GM20431 (cell line): ENCODE measurements around the gene URB1.

Source experiments
- in situ Hi-C: fragments of 300-500 bp; cut with MseI, MboI; formaldehyde crosslinking; loops from one replicate; pipeline ENCODE4 v1.15.0; 2020; ENCODE audit warnings: low sequenced_read_pairs; ENCODE audit not compliant: unreplicated experiment

URB1 gene

DNA sequence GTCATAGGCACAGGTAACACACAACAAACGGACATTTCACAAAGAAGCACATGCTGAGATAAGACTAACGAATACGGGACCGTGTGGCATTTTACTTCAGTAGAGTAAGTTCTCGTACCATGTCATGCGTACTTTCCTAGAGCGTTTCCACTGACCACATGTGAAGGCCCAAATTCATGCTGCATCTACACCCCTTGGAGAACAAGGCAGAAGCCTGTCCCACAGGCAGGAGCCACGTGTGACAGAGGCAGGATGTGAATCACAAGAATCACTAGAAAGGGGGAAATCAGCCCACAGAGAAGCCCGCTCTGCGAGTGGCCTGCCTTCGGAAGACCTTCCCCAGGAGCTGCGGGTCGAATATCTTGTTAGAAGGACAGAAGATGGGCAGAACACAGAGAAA lies 41.8 kb downstream of the URB1 start:
- in situ Hi-C loops: no loop called here

GRCh38 chr21:32350211-32350980 lies 42.4 kb downstream of the URB1 start:
- in situ Hi-C loops: no loop called here

DNA sequence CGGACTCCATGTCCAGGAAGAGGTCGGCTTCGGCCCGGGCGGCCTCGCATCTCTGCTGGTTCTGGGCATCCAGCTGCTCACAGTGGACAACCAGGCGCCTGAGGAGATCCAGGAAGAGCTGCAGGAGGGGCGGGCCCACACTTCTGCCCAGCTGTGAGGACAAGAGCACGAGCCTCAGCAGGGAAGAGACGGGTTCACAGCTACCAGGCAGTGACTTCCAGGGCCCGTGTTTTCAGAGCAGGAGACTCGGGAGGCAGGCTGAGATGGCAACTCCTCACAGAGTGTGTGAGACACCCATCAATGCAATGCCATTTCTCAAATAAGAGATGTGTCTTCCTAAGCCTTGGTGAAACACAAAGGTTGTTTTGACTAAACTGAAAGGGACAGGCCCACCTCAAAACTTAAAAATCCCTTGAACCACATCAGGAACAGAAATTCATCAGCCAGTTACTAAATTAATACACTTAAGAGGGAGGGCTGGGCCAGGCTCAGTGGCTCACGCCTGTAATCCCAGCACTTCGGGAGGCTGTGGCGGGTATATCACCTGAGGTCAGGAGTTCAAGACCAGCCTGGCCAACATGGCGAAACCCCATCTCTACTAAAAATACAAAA lies 43.4 kb downstream of the URB1 start:
- in situ Hi-C loops: no loop called here

- in situ Hi-C loops: no loop called here
Observed at GRCh38 chr21:32348604-32349332, 44.0 kb downstream of the URB1 start.

- in situ Hi-C loops: no loop called here
Observed at GRCh38 chr21:32347977-32348376, 44.8 kb downstream of the URB1 start.

- in situ Hi-C loops: no loop called here
Observed at GRCh38 chr21:32347351-32347750, 45.5 kb downstream of the URB1 start.

DNA sequence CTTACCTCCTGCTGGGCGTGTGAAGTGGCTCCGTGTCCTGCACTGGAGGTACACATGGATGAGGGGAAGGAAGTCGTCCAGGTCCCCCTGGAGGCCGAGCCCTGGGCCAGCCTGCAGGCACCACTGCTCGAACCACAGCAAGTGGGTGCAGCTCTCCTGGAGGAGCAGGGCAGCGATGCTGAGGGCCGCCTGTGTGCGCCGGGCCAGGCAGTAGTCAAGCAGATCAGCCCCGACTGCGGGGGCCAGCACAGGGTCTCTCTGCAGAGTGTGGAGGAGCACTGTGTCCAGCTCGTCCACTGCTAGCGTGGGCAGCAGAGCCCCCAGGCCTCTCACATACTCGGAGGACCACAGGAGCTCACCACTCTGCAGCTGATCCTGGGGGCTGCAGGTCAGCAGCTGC lies 45.9 kb downstream of the URB1 start:
- in situ Hi-C loops: no loop called here

DNA sequence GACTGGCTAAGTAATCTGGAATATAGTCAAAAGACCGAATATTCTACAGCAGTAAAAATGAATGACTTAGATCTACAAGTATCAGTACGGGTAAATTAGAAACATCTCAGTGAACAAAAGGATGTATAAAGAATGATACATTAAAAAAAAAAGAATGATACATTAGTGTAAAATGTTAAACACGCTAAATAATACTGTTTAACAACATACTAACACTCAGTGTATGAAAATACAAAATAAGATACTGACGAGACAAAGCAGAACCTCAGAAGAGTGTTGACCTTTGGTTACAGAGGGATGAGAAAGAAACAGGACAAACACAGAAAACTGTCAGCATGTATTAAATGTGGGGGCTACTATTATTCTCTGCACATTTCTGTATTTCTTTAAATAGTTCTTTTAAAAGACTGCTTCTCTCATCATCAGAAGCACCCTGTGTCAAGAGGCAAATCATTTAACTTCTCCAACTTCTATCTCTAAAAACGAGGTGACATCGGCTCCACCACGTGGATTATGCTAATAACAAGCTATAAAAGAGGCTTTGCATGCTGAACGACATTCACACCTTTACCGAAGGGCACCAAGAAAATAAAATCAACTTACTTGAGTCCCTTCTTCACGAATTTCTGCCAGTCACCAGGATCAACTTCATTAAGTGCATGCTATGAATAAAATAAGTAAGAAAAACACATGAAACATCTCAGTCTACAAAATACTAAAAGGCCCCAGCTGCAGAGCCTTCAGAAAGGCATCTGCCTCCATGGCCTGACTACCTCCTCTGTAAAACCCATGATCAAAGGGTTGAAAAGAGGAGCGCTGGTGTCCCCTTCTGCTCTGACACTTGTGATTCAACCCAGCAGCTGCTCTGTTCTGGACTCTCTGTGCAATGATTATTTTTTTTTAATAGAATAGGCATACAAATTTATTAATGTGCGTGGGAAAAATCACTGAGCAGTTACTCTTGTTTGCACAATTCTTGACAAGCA lies 51.7 kb downstream of the URB1 start:
- in situ Hi-C loops: no loop called here

- in situ Hi-C loops: no loop called here
Observed at GRCh38 chr21:32338209-32338921, 54.4 kb downstream of the URB1 start.

GRCh38 chr21:32337206-32337605 lies 55.6 kb downstream of the URB1 start:
- in situ Hi-C loops: no loop called here

DNA sequence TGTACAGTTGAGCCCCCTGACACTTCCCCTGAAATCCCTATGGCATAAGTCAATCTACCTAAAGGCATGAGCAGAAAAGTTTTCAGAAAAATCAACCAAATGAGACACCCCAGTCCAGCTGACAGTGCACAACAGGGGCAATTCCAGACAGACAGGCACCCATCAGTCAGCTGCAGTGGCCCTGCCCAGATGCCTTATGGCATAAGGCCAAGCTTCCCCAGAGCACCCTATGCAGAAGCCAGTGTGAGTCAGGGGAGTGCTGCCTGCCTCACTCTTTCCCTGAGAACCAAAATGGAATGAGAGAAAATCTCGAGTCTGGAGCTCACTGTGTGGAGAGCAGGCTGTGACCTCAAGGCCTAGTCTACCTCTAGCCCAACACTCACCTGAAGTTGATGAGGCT lies 56.1 kb downstream of the URB1 start:
- in situ Hi-C loops: no loop called here

DNA sequence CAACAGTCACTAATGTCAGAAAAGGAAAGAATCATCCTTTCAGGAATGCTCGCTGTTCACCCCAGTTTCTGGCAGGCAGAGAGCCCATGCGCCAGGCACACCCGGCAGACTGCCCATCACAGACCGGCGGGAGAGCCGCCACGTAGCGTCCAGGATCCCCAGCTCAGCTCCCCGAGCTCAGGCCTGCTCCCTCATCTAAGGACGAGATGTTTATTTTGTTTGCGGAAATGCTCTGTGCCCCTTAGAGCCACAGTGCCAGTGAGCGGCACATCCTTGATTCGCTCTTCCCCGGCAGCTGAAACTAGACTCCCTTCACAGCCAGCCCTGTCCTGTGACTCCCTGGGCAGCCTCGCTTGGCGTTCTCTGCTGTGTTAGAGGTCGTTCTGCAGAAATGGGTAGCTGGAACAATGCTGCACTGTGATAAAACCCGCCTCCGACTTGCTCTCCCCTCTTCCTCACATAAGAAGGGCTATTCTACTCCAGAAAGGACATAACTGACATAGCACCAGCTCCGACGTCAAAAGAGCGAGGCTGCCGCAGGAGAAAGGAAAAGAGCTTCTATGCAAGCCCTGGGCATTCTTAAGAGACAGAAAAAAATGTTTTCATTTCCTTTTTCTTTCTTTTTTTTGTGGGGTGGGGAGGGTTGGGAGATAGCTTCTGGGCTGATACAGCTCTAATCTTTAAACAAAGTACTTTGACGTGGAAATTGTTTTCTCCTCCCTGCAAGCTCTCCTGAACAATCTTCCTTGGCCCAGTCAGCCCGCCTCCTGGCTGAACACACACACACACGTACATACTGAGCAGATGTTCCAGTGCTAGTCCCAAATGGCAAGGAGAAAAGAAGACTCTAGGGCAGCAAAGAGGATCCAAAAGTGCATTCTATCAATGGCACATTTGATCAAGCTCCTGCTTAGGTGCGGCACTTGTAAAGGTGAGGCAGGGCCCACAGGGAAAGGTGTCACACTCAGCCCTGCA lies 56.9 kb downstream of the URB1 start:
- in situ Hi-C loops: no loop called here

GRCh38 chr21:32334980-32335531 lies 57.8 kb downstream of the URB1 start:
- in situ Hi-C loops: no loop called here

GRCh38 chr21:32333953-32334673 lies 58.7 kb downstream of the URB1 start:
- in situ Hi-C loops: no loop called here

DNA sequence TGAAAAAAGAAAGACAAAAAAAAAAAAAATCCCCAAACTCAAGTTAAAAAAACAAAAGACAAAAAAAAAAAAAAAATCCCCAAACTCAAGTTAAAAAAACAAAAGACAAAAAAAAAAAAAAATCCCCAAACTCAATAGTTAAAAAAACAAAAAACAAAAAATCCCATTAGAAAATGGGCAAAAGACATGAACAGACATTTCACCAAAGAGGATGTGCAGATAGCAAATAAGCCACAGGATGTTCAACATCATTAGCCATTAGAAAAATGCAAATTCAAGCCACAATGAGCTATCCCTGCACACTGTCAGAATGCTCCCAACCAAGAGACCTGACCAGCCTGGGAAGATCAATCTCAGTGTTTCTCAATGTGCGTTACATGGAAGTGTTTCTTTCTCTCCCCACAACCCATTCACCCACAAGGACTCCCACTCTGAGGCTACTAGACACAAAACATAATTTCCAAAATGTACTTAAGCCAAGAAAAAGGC lies 60.3 kb downstream of the URB1 start:
- in situ Hi-C loops: no loop called here

- in situ Hi-C loops: no loop called here
Observed at GRCh38 chr21:32331444-32332305, 61.1 kb downstream of the URB1 start.
